ENCODE measurements around the gene PROCA1.

GRCh38 chr17:28723159-28723835 is 11.6 kb upstream of the PROCA1 start:
- TF ChIP-seq ZNF274 (IDR thresholded peaks at IDR 0.05; ENCODE audit: low read depth, low read length) (no peak), YY1 (IDR thresholded peaks at IDR 0.05; ENCODE audit: insufficient read depth, insufficient read length) (no peak), SUZ12 (IDR thresholded peaks at IDR 0.05; ENCODE audit: extremely low read depth, insufficient read depth, insufficient read length) (no peak)

Data from NT2/D1 (cell line).